Colonic mucosa (tissue), 4 donors: ENCODE results near the gene C19orf73. TPM values are rescaled to one million over a fixed set of nuclear protein-coding genes. Genes with fewer than 3 reads are reported as not detected.
A peak's percentile ranks its signal among the peaks of the same experiment; 100 is the strongest.

Experiments
- DNase-seq: peaks from one replicate; pipeline ENCODE4 v3.0.0-alpha.2; 2020
- H3K27ac ChIP-seq: fragments of 200-600 bp; one replicate; pipeline ENCODE4 v1.8.0; 2021
- H3K27me3 ChIP-seq: fragments of 200-600 bp; one replicate; pipeline ENCODE4 v1.8.0; 2021
- H3K36me3 ChIP-seq: fragments of 200-600 bp; one replicate; pipeline ENCODE4 v1.8.0; 2021
- H3K4me1 ChIP-seq: fragments of 200-600 bp; one replicate; pipeline ENCODE4 v1.8.0; 2021; ENCODE audit warnings: mild to moderate bottlenecking
- H3K4me3 ChIP-seq: fragments of 200-600 bp; one replicate; pipeline ENCODE4 v1.8.0; 2021
- H3K9ac ChIP-seq, 2 donors: one replicate each; pipeline ENCODE4 v1.7.0; 2013; ENCODE audit warnings: control low read depth in 2 of 2, low read depth in 2 of 2, low read length in 2 of 2
- H3K9me3 ChIP-seq: fragments of 200-600 bp; one replicate; pipeline ENCODE4 v1.8.0; 2021
- CTCF ChIP-seq: fragments of 200-600 bp; IDR thresholded peaks from one replicate; pipeline ENCODE4 v1.8.0; 2022; ENCODE audit warnings: antibody characterized with exemption, mild to moderate bottlenecking
- intact Hi-C: fragments of 100-400 bp; cut with DNase I; formaldehyde crosslinking; loops from one replicate; pipeline ENCODE4 v1.14.1; 2022
- total RNA-seq, 2 donors: library from RNA; stranded (reverse); fragmentation: NEBNext Ultra II Directional in 1 of 2; extraction: Animal tissue kit (Norgen Biotek cat#: 25700) in 1 of 2; gene quantifications; one replicate each; pipeline ENCODE4 v1.2.1, GENCODE V29; 2021
- donor health status: healthy.
- donor health status: DM: no; HTN: no; CAD: no.
- donor health status: DM: no; HTN: no; CAD: no.

The C19orf73 gene
- total RNA-seq, 2 donors from 2014 or later: 3.5 to 4.8 TPM

GRCh38 chr19:49109569-49110233 lies 9.2 kb downstream of the C19orf73 start:
- peaks cover 20% of the 10 kb centered on the region for H3K36me3 ChIP-seq
- H3K4me1 ChIP-seq: peaks cover 4% of the 10 kb centered on the region
- H3K4me3 ChIP-seq: no peak overlapping the region
- no peak overlapping the region for H3K27ac ChIP-seq
- H3K27me3 ChIP-seq: no peaks in the 10 kb centered on the region
- H3K9me3 ChIP-seq: no peaks in the 10 kb centered on the region
- H3K9ac ChIP-seq: no peak overlapping the region
- no peak for DNase-seq
- no peak for TF ChIP-seq CTCF
- intact Hi-C loops: no loop called here

- Histone ChIP-seq H3K9me3 (no peaks in the 10 kb centered on the region), H3K9ac (no peak overlapping the region), H3K4me3 (no peak overlapping the region), H3K27me3 (no peaks in the 10 kb centered on the region), H3K36me3 (peaks cover 20% of the 10 kb centered on the region), H3K27ac (no peak overlapping the region), H3K4me1 (peaks cover 4% of the 10 kb centered on the region)
- TF ChIP-seq CTCF: no peak
- intact Hi-C loops: no loop called here
- DNase-seq: no peak
Observed at GRCh38 chr19:49109051-49109450, 9.9 kb downstream of the C19orf73 start.

GRCh38 chr19:49107625-49108459 lies 11.1 kb downstream of the C19orf73 start:
- Histone ChIP-seq H3K9me3 (no peaks in the 10 kb centered on the region), H3K27me3 (no peaks in the 10 kb centered on the region), H3K36me3 (peaks cover 22% of the 10 kb centered on the region), H3K4me3 (no peak overlapping the region), H3K9ac (no peak overlapping the region), H3K4me1 (no peaks in the 10 kb centered on the region), H3K27ac (no peak overlapping the region)
- TF ChIP-seq CTCF: no peak
- DNase-seq: no peak
- intact Hi-C loops: no loop called here

- Histone ChIP-seq H3K36me3 (peaks cover 33% of the 10 kb centered on the region), H3K4me1 (no peaks in the 10 kb centered on the region), H3K9ac (no peak overlapping the region), H3K4me3 (no peak overlapping the region), H3K27me3 (no peaks in the 10 kb centered on the region), H3K27ac (no peak overlapping the region), H3K9me3 (no peaks in the 10 kb centered on the region)
- DNase-seq: peak; percentile 68
- intact Hi-C loops: no loop called here
- TF ChIP-seq CTCF: peak; percentile 74
Observed at GRCh38 chr19:49106648-49107135, 12.3 kb downstream of the C19orf73 start.

- H3K4me3 ChIP-seq: no peak overlapping the region
- no peak overlapping the region for H3K9ac ChIP-seq
- DNase-seq: no peak
- no peaks in the 10 kb centered on the region for H3K9me3 ChIP-seq
- intact Hi-C loops: no loop called here
- H3K27me3 ChIP-seq: no peaks in the 10 kb centered on the region
- H3K4me1 ChIP-seq: no peaks in the 10 kb centered on the region
- TF ChIP-seq CTCF: no peak
- peaks cover 41% of the 10 kb centered on the region for H3K36me3 ChIP-seq
- no peak overlapping the region for H3K27ac ChIP-seq
Observed at GRCh38 chr19:49104229-49104864, 14.6 kb downstream of the C19orf73 start.
